Choroid plexus epithelial cell (primary cell): ENCODE results near the gene PARD3.

Experiments used
- DNase-seq: peaks from one replicate; pipeline ENCODE4 v3.0.0-alpha.2; 2010; ENCODE audit warnings: low read depth
- H3K4me3 ChIP-seq: 2 replicates; pipeline ENCODE4 v1.5.1; 2011; ENCODE audit warnings: low read depth, mild to moderate bottlenecking, control low read depth, low read length, moderate library complexity
- TF ChIP-seq, protein P1 (sequence below): conservative IDR thresholded peaks from 2 replicates; pipeline ENCODE4 v1.5.1; 2011; ENCODE audit warnings: low read depth, mild to moderate bottlenecking, control low read depth, inconsistent platforms, low read length, moderate library complexity

The PARD3 gene

DNA sequence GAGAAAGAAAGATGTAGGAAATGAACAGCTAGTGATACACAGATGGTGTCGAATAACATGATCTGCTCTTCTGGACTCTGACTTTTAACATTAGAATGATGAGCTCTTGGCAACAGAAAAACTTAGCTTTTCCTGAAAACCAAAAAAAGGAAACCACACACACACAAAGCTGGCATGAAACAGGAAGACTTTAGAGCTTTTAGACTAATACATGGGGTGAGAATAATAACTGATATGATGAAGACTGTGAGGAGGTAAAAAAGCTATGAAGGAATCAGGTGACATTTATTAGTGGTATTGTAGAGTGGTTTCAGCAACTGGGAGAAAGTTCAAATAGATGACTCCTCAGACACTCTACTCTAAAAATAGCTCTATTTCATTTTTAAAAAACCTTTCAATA is 491.9 kb downstream of the PARD3 start:
- H3K4me3 ChIP-seq = no peak overlapping the region
- DNase-seq = peak; percentile 59
- TF ChIP-seq, protein P1, sequence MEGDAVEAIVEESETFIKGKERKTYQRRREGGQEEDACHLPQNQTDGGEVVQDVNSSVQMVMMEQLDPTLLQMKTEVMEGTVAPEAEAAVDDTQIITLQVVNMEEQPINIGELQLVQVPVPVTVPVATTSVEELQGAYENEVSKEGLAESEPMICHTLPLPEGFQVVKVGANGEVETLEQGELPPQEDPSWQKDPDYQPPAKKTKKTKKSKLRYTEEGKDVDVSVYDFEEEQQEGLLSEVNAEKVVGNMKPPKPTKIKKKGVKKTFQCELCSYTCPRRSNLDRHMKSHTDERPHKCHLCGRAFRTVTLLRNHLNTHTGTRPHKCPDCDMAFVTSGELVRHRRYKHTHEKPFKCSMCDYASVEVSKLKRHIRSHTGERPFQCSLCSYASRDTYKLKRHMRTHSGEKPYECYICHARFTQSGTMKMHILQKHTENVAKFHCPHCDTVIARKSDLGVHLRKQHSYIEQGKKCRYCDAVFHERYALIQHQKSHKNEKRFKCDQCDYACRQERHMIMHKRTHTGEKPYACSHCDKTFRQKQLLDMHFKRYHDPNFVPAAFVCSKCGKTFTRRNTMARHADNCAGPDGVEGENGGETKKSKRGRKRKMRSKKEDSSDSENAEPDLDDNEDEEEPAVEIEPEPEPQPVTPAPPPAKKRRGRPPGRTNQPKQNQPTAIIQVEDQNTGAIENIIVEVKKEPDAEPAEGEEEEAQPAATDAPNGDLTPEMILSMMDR = no peak

DNA sequence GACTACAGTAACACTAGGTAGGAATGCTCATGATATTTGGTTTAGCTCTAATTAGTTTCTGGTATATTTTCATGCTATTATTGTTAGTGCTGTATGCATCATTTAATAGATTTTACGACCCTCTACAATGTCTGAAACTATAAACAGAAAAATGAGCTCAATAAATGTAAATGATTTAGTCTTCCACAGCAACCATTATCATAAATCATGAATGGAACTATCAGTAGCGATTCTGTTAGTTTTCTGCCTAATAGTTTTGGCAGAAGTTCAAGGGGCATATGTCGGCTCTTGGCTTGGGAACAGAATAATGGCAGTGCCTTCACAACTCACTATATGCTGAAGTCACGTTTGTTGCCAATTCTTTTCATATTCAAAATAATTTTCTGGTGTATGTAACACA is 494.8 kb downstream of the PARD3 start:
- no peak for DNase-seq
- TF ChIP-seq, protein P1 = no peak
- no peak overlapping the region for H3K4me3 ChIP-seq

DNA sequence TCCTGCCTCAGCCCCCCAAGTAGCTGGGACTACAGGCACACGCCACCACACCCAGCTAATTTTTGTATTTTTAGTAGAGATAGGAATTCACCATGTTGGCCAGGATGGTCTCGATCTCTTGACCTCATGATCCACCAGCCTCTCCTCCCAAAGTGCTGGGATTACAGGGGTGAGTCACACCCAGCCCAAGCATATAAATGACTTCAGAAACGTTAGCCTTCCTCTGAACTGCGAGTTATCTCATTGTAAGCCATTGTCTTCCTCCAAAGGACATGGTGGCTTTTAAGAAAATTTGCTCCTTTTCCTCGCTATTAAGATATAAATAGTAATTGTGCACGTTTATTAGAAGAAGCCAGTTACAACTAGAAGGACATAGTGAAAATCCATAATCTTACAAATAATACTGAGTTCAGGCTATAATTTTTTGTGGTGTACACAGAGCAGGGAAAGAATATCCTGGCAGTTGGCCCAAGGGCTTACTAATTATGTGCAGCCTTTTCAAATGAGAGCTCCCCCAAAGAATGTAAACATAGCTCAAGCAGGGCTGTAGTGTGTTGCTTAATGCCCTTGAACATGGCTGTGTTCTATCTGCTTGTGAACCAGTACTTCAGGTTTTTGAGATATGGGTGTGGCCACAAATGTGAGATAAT is 495.8 kb downstream of the PARD3 start:
- H3K4me3 ChIP-seq = no peak overlapping the region
- TF ChIP-seq, protein P1 = no peak
- peak; percentile 97 for DNase-seq

DNA sequence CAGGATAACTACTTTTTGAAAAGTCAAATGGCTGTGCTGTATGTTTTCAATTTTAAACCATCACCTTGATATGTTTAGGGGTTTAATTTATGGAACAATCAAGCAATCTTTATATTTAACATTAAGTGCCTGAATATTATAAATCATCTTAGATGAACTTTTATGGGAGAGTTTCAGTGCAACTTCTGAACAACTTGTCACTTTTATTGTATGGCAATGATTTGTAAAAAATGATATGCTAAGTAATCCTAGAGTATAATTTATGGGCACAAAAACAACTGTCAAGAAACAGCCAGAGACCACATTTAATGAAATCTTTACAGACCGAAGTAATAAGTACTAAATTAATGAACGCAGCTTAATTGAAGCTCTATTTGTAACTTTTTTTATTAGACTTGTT is 498.9 kb downstream of the PARD3 start:
- TF ChIP-seq, protein P1 = no peak
- no peak for DNase-seq
- H3K4me3 ChIP-seq = no peak overlapping the region

DNA sequence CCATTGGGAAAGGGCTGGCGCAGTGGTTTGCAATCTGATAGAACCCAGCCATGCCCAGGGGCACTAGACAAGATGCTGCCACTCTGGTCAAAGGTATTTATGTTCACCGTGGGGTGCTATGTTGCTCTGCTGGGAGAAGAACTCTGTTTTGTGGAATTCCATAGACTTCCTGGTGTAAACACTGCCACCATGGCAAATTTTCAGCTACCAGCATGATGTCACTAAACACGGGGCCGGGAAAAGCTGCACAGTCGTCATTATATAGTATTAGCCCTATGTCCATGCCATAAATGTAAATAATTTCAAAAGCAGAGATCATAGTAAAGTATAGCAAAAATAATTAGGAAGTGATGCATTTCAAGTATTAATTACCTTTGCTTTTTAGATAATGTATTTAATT is 500.6 kb downstream of the PARD3 start:
- H3K4me3 ChIP-seq = no peak overlapping the region
- TF ChIP-seq, protein P1 = no peak
- DNase-seq = no peak

DNA sequence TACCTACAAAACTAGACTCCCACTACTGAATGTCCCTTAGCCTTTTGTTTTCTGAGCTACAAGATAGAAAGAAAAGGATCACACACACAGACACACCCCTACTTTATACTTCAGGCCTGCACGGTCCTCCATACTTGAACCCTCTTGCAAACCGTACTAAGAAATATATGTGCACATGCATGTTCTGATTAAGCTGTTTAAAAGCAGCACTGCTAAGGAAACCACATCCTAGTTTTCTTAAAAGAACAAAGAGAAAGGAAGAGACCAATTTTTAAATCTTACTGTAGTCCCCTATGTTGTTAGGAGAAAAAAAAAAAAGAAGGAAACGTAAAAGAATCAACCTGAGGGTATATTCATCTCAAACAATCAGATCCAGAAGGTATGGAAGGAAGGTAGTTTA is 501.2 kb downstream of the PARD3 start:
- TF ChIP-seq, protein P1 = no peak
- no peak overlapping the region for H3K4me3 ChIP-seq
- no peak for DNase-seq

DNA sequence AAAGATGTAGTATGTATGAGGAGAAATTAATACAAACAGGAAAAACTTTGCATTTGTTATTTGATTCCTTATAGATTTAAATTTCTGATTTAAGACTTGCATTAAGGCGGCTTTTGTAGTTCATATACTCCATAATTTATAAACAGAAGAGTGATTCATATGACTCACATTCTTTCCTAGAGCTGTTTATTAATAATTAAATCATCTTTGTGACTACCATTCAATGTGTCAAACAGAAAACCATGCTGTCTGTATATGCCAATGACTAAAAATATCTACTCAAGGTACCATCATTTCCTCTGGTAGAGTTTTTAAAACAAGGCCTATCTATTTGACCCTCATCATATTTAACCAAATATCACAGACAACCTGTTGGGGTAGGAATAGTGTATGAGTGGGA is 501.7 kb downstream of the PARD3 start:
- TF ChIP-seq, protein P1 = no peak
- no peak for DNase-seq
- no peak overlapping the region for H3K4me3 ChIP-seq
